ES-I3 (cell line): ENCODE data around the gene SIGLEC5.

Experiments used
- H3K36me3 ChIP-seq: 2 replicates; pipeline ENCODE4 v1.6.1; 2013; ENCODE audit warnings: mild to moderate bottlenecking, low read length, control low read depth, moderate library complexity; ENCODE audit not compliant: insufficient read depth
- H3K4me1 ChIP-seq: 2 replicates; pipeline ENCODE4 v1.6.1; 2013; ENCODE audit warnings: mild to moderate bottlenecking, control low read depth, low read length; ENCODE audit not compliant: insufficient read depth
- H3K9ac ChIP-seq: 2 replicates; pipeline ENCODE4 v1.6.1; 2013; ENCODE audit warnings: low read depth, mild to moderate bottlenecking, low read length, moderate library complexity
- H3K9me3 ChIP-seq: 2 replicates; pipeline ENCODE4 v1.6.1; 2013; ENCODE audit warnings: mild to moderate bottlenecking, low read length, moderate library complexity; ENCODE audit not compliant: control insufficient read depth, insufficient read depth

SIGLEC5 gene

DNA sequence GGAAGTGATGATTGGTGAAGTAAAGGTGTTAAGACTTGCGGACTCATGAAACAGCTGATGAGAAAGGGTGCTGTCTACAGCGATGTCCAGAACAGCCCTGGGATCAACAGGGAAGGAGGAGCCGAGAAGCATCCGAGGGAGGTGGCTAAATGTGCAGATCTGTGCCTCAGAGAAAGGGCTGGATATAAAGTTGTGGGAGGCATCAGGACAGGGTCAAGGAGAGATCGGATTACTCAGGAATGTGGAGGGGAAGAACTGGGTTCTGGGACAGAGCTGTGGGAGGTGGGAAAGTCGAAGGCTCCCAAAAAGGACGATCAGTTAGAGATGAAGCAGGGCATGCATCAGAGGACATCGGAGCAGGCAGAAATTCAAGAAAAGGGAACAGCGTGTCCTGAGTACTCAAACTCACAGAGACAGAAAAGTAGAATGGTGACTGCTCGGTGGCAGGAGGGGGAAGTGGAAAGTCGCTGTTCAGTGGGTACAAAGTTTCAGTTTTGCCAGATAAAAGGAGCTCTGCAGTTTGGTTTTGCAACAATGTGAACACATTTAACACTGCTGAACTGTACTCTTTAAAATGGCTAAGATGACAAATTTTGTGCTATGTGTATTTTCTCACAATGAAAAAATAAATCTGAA lies 14.6 kb upstream of the SIGLEC5 start:
- H3K9ac ChIP-seq: no peak overlapping the region
- H3K4me1 ChIP-seq: no peaks in the 10 kb centered on the region
- H3K36me3 ChIP-seq: no peaks in the 10 kb centered on the region
- H3K9me3 ChIP-seq: no peaks in the 10 kb centered on the region

DNA sequence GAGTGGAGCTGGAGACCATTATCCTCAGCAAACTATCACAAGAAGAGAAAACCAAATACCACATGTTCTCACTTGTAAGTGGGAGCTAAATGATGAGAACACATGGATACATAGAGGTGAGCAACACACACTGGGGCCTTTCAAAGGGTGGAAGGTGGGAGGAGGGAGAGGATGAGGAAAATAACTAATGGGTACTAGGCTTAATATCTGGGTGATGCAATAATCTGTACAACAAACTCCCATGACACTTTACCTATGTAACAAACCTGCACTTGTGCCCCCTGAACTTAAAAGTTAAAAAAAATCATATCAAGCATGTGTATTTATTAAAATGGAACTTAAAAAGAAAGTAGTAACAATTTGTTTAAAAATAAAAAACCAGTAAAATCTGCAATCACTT lies 11.4 kb upstream of the SIGLEC5 start:
- Histone ChIP-seq H3K4me1 (no peaks in the 10 kb centered on the region), H3K9me3 (no peaks in the 10 kb centered on the region)

DNA sequence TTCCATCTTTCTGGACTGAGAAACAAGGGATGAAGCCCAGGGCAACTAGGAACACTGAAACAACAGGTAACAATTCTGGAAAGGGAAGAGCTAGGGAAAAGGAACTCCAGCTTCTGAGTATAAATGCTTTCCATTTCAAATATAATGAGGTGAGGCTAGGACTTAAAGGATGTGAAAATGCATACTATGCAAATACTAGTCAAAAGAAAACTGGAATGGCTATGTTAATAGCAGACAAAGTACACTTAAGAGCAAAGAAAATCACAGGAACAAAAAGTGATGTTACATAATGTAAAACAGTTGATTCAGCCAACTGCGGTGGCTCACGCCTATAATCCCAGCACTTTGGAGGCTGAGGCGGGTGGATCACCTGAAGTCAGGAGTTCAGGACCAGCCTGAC lies 10.2 kb upstream of the SIGLEC5 start:
- Histone ChIP-seq H3K9me3 (no peaks in the 10 kb centered on the region), H3K4me1 (no peaks in the 10 kb centered on the region), H3K9ac (no peak overlapping the region), H3K36me3 (no peaks in the 10 kb centered on the region)

More for the DNA sequence above, 11.4 kb upstream of the SIGLEC5 start:
- no peak overlapping the region for H3K9ac ChIP-seq
- no peaks in the 10 kb centered on the region for H3K36me3 ChIP-seq

DNA sequence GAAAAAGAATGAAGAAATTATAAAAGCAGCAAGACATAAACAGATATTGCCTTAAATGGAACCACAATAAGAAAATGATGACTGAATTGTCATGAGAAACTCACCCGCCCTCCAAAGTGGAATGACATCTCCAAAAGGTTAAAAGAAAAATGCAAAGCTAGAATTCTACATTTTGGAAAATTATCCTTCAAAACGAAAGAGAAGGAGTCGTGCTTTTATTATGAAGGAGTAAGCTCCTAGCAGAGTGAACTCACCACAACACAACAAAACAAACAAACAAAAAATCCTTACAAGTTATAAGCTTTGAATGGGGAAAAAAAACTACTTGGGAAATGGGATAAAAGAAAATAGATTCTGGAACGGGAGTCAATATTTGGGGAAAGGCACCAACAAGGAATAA lies 9.7 kb upstream of the SIGLEC5 start:
- Histone ChIP-seq H3K36me3 (no peaks in the 10 kb centered on the region), H3K4me1 (no peaks in the 10 kb centered on the region), H3K9me3 (no peaks in the 10 kb centered on the region), H3K9ac (no peak overlapping the region)

DNA sequence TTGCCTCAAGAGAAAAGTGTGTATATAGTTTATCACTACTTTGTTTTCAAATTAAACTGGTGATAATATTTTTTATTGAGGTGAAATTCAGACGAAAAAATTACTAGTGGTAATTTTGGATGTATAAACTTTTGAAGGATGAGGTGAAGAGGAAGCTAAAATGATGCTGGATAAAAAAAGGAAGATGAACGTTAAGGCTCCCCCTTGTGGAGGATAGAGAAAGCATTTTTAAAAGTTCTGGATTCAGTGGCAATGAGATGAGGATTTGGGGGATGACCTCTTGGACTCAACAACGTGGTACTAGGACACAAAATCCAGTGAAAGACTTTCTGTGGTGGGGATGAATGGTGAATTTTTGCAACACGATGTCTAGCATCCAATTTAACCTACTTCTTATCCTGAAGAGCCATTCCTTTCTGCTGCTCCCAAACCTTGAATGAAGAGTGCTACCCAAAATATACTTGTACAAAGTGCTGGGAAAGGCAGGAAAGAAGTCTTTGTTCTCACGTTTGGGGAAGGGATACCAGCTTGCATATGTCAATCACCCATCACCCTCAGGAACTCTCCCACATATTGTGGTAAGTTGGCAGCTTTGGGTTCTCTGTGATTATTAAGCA lies 7.3 kb upstream of the SIGLEC5 start:
- Histone ChIP-seq H3K4me1 (no peaks in the 10 kb centered on the region), H3K9ac (no peak overlapping the region), H3K9me3 (no peaks in the 10 kb centered on the region), H3K36me3 (no peaks in the 10 kb centered on the region)

DNA sequence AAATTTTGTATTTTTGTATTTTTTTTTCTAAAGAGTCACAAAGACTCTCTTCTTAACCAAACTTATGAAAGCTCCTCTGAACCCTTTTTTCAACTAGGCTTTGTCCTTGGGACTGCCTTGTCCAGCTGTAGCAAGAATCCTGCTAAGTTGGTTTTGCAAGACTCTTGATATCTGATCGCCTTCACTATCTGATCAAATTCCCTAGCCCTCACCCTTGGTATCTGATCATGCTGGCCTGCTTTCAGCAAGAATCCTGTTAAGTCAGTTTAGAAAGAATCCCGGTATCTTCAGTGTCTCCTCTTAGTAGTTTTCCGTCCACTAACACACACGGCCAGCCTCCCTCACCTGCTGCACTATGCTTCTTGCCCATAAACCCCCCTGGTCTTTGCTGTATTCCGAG lies 1.9 kb upstream of the SIGLEC5 start:
- no peak overlapping the region for H3K9ac ChIP-seq
- no peaks in the 10 kb centered on the region for H3K9me3 ChIP-seq
- H3K4me1 ChIP-seq: no peaks in the 10 kb centered on the region
- no peaks in the 10 kb centered on the region for H3K36me3 ChIP-seq

DNA sequence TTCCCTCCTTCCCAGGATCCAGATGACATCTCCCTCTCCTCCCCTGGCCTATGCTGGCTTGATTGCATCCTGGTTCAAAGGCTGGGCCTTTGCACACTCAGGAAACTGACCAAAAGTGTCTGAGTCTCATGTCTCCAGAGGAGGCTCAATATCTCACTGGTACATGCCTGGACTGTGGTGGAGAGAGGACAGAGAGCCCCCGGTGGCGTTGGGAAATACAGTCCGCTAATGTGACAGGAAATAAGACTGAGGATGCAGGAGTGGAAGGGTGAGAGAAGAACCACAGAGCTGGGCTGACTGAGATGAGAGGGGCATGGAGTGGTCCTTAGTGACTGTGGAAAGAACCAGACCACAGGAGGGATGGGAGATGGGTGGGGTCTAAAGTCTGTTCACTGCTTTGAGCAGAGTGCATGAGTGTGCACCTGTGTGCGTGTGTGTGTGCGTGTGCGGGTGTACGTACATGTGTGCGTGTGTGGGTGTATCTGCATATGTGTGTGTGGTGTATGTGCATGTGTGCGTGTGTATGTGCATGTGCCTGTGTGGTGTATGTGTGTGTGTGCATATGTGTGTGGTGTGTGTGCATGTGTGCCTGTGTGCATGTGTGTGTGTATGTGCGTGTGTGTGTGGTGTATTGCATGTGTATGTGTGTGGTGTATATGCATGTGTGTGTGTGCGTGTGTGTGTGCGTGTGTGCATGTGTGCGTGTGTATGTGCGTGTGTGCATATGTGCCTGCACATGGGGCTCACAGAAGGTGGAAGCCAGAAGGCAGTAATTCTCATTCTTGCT lies 1.9 kb downstream of the SIGLEC5 start:
- H3K9ac ChIP-seq: no peak overlapping the region
- H3K4me1 ChIP-seq: no peaks in the 10 kb centered on the region
- H3K9me3 ChIP-seq: no peaks in the 10 kb centered on the region
- H3K36me3 ChIP-seq: no peaks in the 10 kb centered on the region

DNA sequence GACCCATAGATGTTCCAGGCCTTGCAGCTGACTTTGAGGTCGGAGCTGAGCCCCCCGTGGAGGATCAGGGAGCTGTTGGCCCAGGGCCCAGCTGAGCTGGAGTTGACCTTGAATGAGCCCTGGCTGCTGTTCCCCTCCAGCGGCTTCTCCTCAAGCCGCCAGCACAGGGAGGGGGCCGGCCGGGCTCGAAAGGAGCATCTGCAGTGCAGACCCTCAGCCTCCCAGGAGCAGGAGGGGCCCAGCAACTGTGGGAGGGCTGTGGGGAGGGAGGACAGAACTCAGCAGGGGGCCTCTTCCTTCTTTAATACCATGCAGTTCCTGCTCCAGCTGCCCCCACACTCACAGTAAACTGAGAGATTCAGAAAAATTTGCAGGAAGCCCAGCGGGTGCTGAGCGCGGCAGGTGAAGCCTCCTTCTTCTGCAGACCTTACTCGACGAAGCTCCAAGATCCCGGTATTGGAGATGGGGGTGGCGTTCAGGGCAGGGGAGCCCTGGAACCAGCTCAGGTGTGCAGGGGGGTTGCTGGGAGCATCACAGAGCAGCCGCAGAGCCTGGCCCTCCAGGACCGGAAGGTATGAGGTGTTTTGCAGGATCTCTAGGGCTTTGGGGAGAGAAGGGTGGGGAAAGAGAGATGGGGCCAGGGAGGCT lies 2.6 kb downstream of the SIGLEC5 start:
- no peaks in the 10 kb centered on the region for H3K9me3 ChIP-seq
- no peaks in the 10 kb centered on the region for H3K4me1 ChIP-seq

DNA sequence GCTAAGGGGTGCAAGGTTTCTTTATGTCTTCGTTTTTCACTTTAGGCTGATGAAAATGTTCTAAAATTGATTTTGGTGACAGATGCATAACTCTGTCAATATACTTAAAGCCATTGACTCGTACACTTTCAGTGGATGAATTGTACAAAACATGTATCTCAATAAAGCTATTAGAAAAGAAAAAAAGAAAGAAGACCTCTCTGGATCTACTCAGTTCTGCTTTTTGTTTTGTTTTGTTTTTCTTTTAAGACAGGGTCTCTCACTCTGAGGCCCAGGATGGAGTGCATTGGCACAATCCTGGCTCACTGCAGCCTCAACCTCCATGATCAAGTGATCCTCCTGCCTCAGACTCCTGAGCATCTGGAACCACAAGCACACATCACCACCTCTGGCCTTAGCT lies 3.5 kb downstream of the SIGLEC5 start:
- H3K9ac ChIP-seq: no peak overlapping the region

More for the DNA sequence above, 2.6 kb downstream of the SIGLEC5 start:
- no peaks in the 10 kb centered on the region for H3K36me3 ChIP-seq
- H3K9ac ChIP-seq: no peak overlapping the region

DNA sequence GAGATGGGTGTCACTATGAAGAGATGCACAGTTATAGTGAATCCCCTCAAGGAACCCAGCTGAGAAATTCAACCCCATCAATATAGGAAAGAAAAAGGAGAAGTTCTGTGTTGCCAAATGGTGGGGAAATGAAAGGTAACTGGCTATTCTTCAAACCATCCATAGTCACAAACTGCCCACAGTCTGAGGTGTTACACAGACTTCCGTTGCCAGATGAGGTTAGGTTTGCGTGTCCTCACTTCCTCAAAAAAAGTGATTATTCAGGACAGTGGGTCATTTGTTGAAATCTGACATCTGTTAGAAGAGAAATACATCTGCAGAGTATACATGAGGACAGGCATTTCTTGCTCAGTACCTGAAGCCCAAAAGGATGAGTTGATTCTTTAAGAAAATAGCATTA lies 9.0 kb downstream of the SIGLEC5 start:
- H3K9me3 ChIP-seq: no peaks in the 10 kb centered on the region
- H3K9ac ChIP-seq: no peak overlapping the region
- no peaks in the 10 kb centered on the region for H3K4me1 ChIP-seq
- no peaks in the 10 kb centered on the region for H3K36me3 ChIP-seq

More for the DNA sequence above, 3.5 kb downstream of the SIGLEC5 start:
- H3K36me3 ChIP-seq: no peaks in the 10 kb centered on the region
- H3K4me1 ChIP-seq: no peaks in the 10 kb centered on the region
- H3K9me3 ChIP-seq: no peaks in the 10 kb centered on the region

DNA sequence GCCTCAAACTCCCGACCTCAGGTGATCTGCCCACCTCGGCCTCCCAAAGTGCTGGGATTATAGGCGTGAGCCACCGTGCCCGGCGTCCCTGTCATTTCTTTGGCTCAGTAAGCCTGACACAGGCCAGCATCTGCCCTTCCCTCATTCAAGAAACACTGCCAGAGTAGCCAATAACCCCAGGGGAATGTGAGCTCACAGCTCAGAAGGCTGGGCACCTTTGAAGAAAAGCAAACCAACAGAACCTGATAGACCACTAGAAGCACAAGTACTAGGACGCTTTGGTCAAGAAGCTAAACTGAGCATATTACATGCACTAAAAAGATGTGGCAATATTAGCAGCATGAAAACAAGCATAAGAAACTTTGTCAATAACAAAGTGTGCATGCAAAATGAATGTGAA lies 14.2 kb downstream of the SIGLEC5 start:
- H3K9me3 ChIP-seq: no peaks in the 10 kb centered on the region
- H3K9ac ChIP-seq: no peak overlapping the region
- no peaks in the 10 kb centered on the region for H3K36me3 ChIP-seq
- no peaks in the 10 kb centered on the region for H3K4me1 ChIP-seq

DNA sequence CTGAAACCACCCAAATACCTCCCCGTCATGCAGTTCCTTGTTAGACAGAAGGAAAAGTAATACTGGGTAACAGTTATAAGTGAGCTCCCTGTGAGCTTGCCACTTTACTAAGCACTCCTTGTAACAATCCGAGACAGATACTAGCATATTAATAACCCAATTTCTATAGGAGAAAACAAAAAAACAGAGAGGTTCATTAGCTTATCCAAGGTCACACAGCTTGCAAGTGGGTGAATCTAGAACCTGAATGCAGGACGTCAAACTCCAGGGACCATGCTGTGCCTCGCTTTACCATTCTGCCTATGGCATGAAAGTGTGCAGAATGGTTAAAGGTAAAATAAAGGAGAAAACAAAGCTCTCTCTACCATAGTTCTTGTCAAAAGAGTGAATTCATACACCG lies 15.4 kb downstream of the SIGLEC5 start:
- Histone ChIP-seq H3K9me3 (no peaks in the 10 kb centered on the region), H3K9ac (no peak overlapping the region), H3K4me1 (no peaks in the 10 kb centered on the region), H3K36me3 (no peaks in the 10 kb centered on the region)

DNA sequence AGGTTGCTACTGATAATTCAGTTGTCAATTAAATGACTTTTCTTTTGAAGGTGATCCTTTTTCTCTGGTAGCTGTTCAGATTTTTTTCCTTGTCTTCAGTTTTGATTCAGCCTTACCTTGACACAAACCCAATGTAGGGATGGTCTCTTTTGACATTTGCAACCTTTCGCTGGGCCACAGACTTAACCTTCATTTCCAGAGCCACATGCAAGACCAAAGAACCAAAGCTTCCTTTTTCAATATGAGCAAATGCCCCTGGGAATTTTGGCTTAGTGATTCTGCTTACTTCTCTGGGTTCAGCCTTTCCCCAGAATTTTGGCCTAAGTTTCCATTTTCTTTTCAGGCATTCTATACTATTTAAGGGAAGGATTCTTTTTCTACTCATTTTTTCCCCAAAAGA lies 19.6 kb downstream of the SIGLEC5 start:
- Histone ChIP-seq H3K9ac (no peak overlapping the region), H3K4me1 (no peaks in the 10 kb centered on the region), H3K9me3 (no peaks in the 10 kb centered on the region), H3K36me3 (no peaks in the 10 kb centered on the region)

DNA sequence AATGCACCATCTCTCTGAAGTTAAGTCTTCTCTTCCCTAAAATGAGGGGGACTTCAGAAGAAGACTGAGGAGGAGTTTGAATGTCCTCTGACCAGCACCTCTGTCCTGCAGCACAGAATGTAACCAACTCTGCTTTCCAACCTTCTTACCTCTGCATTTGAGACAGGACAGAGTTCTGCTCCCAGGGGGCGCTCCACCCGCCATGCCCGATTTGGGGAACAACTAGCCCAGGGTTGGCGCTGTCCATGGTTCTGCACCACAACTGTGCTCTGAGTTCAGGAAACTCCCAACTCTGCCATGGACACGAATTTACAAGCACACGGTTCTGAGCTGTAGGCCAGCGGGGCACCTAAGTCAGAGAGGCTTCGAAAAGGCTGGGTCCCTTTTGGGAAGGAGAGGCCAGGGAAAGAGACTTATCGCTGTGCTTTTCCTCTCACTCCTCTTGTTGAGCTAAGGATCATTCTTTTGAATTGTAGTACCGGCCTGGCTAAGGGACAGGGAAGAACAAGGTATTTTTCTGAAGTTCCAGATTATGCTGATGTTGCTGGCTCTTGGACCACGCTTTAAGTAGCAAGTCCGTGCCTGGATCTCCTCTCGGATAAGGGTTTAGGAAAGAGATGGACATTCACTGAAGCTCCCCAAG lies 22.2 kb downstream of the SIGLEC5 start:
- H3K9ac ChIP-seq: no peak overlapping the region
- H3K9me3 ChIP-seq: no peaks in the 10 kb centered on the region
- no peaks in the 10 kb centered on the region for H3K36me3 ChIP-seq
- H3K4me1 ChIP-seq: no peaks in the 10 kb centered on the region
